Measurements from ENCODE around the gene KRI1.

The KRI1 gene

DNA sequence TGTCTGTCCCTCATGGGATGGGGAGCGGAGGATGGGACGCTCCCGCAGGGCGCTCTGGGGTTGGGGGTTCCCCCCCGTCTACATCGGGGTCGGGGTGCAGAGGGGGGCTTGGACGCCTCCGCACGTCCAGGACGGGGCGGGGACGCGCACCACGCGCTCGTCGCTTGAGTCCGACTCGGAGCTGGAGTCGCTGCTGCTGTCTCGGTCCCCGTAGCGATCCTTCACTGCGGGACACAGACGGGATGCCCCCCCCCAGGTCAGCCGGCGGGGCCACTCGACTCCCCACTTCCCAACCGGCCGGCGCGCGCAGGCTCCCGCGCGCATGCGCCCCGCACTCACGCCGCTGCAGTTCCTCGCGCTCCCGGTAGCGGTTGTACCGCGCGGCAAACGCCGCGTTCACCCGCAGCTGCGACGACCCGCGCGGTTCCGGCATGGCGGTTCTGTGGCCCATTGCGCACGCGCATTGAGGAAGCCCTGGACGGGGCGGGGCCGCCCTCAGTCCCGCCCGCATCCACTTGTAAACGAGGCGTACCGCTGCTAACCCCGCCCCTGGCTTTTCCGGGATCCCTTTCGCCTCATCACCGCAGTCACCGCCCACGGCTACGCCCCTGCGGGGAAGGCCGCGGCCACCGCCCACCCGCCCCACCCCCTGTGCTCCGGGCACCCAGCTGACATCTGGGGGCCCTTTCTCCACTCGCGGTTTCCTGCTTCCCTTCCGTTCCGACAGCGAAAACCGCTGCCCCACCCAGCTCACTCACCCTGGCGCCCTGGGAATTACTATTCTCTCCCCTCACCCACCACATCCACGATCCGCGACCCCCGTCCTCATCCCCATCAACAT lies at the start of gene KRI1:
TSS of gene KRI1 (minus strand) at position 444 of the 841 bp plus-strand sequence. CDS start at position 433, 11 bp downstream.
- peak within 1 kb of the TSS; percentile 83 for H3K4me3 ChIP-seq (ENCODE audit: low read length)
- TF ChIP-seq, protein P1, sequence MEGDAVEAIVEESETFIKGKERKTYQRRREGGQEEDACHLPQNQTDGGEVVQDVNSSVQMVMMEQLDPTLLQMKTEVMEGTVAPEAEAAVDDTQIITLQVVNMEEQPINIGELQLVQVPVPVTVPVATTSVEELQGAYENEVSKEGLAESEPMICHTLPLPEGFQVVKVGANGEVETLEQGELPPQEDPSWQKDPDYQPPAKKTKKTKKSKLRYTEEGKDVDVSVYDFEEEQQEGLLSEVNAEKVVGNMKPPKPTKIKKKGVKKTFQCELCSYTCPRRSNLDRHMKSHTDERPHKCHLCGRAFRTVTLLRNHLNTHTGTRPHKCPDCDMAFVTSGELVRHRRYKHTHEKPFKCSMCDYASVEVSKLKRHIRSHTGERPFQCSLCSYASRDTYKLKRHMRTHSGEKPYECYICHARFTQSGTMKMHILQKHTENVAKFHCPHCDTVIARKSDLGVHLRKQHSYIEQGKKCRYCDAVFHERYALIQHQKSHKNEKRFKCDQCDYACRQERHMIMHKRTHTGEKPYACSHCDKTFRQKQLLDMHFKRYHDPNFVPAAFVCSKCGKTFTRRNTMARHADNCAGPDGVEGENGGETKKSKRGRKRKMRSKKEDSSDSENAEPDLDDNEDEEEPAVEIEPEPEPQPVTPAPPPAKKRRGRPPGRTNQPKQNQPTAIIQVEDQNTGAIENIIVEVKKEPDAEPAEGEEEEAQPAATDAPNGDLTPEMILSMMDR (IDR thresholded peaks at IDR 0.05; ENCODE audit: insufficient read depth, low read depth, low read length, missing control alignments), result no peak
- peak; percentile 97 for DNase-seq (ENCODE audit: low read depth)

DNA sequence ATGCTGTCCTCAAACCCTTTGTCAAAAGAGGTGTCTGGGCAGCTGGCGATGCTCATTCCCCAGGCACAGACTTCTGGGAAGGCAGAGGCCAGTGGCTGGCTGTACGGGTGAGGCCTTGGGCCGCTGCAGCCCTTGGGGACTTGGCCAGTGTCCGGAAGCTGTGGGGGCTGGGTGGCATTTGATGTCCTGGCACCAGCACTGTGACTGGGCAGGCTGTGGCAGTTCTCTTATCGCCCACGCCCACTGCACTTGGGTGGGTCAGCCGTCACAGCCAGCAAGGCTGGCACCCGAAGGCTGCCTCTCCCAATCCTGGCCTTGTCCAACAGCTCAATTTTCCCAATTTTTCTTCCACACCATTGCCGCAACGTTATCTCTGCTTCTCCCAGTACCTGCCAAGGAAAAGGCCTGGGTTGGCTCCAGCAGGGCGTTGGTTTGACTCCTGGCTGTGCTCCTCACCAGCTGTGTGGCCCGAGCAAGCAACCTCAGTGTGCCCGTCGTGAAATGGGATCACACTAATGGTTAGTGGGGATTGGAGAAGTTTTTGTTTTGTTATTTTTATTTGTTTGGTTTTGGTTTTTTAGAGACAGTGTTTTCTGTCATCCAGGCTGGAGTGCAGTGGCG lies 46.8 kb upstream of the KRI1 start:
- no peak overlapping the region for H3K4me3 ChIP-seq (ENCODE audit: low read length)
- TF ChIP-seq, protein P1 (IDR thresholded peaks at IDR 0.05; ENCODE audit: insufficient read depth, low read depth, low read length, missing control alignments), result no peak

DNA sequence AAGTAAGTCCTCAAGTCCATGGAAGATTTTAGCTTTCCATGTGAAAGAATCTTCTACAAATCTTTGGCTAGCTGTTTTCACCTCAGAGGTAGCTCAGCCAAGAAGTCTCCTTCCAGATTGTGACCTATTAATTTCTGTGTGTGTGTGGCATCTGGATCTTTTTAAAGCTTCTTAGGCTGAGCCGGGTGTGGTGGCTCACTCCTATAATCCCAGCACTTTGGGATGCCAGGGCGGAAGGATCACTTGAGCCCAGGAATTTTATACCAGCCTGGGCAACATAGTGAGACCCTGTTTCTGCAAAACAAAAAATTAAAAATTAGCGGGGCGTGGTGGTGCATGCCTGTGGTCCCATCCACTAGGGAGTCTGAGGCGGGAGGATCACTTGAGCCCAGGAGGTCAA lies 46.1 kb upstream of the KRI1 start:
- TF ChIP-seq, protein P1 (IDR thresholded peaks at IDR 0.05; ENCODE audit: insufficient read depth, low read depth, low read length, missing control alignments), result no peak

More for the DNA sequence above, 46.8 kb upstream of the KRI1 start:
- DNase-seq (ENCODE audit: low read depth), result no peak

DNA sequence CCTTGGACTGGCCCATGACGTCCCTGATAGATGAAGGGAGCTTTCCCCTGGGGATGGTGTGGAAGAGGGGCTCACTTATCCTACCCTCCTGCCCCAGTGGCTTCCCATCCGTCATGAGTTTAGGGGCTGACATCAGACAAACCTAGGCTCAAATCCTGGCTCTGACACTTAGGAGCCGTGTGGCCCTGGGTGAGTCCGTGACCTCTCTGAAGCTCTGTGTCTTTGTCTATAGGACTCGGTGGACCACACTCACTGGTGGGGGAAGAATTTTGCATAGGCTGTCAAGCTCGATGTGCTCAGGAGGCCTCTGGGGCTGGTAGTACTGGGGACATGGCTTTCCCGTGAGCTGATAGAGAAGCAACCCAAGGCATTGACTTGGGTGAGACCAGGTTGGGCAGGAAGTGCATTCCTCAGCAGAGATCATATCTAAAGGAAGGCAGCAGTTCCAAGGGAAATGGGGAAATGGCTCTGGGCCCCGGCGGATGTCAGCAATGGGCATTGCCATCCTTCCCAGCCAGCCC lies 38.7 kb upstream of the KRI1 start:
- H3K4me3 ChIP-seq (ENCODE audit: low read length), result no peak overlapping the region
- no peak for DNase-seq (ENCODE audit: low read depth)
- TF ChIP-seq, protein P1 (IDR thresholded peaks at IDR 0.05; ENCODE audit: insufficient read depth, low read depth, low read length, missing control alignments), result no peak

More for the DNA sequence above, 46.1 kb upstream of the KRI1 start:
- DNase-seq (ENCODE audit: low read depth), result no peak
- H3K4me3 ChIP-seq (ENCODE audit: low read length), result no peak overlapping the region

DNA sequence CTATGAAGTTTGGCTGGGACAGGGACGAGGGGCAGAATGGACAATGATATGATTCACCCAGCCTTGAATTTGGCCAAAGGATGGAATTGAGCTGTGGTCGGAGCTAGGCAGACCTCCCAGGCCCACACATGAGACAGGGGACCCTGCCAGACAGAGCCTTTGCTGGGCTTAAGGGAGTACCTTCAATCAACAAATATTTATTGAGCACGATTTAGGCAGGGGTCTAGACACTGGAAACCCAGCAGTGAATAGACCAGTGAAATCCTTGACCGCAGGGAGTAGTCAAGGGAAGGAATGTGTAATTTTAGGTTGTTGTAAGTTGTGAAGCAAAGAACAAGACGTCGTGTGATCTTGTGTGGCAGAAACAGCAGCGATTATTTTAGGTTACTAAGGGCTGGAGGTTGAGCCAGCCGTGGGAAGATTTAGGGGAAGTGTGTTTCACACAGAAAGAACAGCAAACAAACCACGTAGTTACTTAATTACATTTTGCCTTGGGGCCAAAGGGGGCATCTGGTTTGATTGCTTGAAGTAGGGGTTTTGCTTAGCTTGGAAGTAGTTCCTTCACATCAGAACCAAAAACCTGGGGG lies 38.2 kb upstream of the KRI1 start:
- no peak overlapping the region for H3K4me3 ChIP-seq (ENCODE audit: low read length)
- TF ChIP-seq, protein P1 (IDR thresholded peaks at IDR 0.05; ENCODE audit: insufficient read depth, low read depth, low read length, missing control alignments), result no peak
- DNase-seq (ENCODE audit: low read depth), result no peak

DNA sequence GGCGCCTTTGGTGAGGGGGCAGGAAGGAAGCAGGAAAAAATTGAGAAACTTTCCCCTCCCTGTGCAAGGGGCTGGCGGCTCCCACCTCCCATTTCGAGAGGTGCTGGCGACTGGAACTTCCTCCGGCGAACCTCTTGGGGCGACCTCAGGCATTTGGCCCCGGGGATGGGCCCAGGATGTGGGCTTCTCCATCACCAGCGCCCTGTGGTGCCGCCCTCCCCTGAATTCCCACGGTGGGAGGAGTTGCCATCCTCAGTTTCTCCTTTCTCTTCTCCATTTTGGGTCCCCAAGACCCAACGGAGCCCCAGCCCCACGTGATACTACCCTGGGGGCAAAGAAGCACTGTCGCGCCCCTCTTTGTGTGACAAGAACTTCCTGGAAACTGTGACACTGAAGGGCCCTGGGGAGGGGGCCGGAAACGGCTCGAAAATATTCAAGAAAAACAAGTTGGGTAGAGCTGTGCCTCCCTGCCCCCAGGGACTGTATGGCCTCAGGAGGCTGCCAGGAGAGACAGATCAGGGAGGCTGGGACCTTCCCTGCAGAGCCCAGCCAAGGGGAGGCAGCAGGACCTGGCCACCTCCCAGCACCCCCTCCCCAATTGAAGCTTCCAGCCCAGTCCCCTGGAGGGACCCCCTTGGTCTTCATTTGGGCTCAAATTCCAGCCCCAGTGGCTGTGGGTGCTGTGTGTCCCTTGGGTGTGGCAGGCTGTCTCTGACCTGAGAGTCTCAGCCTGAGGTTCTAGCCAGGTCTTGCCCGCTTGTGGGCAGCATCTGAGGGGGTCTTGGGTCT lies 37.5 kb upstream of the KRI1 start:
- DNase-seq (ENCODE audit: low read depth), result no peak
- H3K4me3 ChIP-seq (ENCODE audit: low read length), result peak overlapping the region; percentile 55

More for the DNA sequence above, 37.5 kb upstream of the KRI1 start:
- TF ChIP-seq, protein P1 (IDR thresholded peaks at IDR 0.05; ENCODE audit: insufficient read depth, low read depth, low read length, missing control alignments), result no peak

All from epithelial cell of esophagus (primary cell).